Smooth muscle cell (in vitro differentiated cells): ENCODE data around the gene BOLA1. TPM values are rescaled to one million over a fixed set of nuclear protein-coding genes. Genes with fewer than 3 reads are reported as not detected.
A peak's percentile ranks its signal among the peaks of the same experiment; 100 is the strongest.

Source experiments
- DNase-seq: peaks from one replicate; lab custom pipeline; 2025; ENCODE audit not compliant: unreplicated experiment; lab: John Stamatoyannopoulos, UW
- H2AFZ ChIP-seq: fragments of 200-600 bp; sonication (generic); 2 replicates; pipeline ENCODE4 v1.6.0; 2016; ENCODE audit warnings: antibody characterized with exemption, low read depth, mild to moderate bottlenecking
- H3F3A ChIP-seq: fragments of 200-600 bp; sonication (generic); 2 replicates; pipeline ENCODE4 v1.6.0; 2017; ENCODE audit warnings: antibody characterized with exemption, low read depth
- H3K27ac ChIP-seq: fragments of 200-600 bp; sonication (generic); 2 replicates; pipeline ENCODE4 v1.5.1; 2016; ENCODE audit warnings: low read depth, mild to moderate bottlenecking
- H3K27me3 ChIP-seq: fragments of 200-600 bp; sonication (generic); 2 replicates; pipeline ENCODE4 v1.6.1; 2016; ENCODE audit warnings: low read depth, mild to moderate bottlenecking
- H3K36me3 ChIP-seq: fragments of 200-600 bp; sonication (generic); 2 replicates; pipeline ENCODE4 v1.5.1; 2016; ENCODE audit warnings: low read depth
- H3K4me1 ChIP-seq: fragments of 200-600 bp; sonication (generic); 2 replicates; pipeline ENCODE4 v1.5.1; 2016; ENCODE audit warnings: low read depth
- H3K4me2 ChIP-seq: fragments of 200-600 bp; sonication (generic); 2 replicates; pipeline ENCODE4 v1.6.0; 2016; ENCODE audit warnings: mild to moderate bottlenecking
- H3K4me3 ChIP-seq: fragments of 200-600 bp; sonication (generic); 2 replicates; pipeline ENCODE4 v1.5.1; 2016; ENCODE audit warnings: mild to moderate bottlenecking
- H3K79me2 ChIP-seq: fragments of 200-600 bp; sonication (generic); 2 replicates; pipeline ENCODE4 v1.6.0; 2016; ENCODE audit warnings: low read depth, mild to moderate bottlenecking
- H3K9ac ChIP-seq: fragments of 200-600 bp; sonication (generic); 2 replicates; pipeline ENCODE4 v1.6.0; 2016; ENCODE audit warnings: low read depth
- H3K9me3 ChIP-seq: fragments of 200-600 bp; sonication (generic); replicated peaks from 2 replicates; pipeline ENCODE4 v1.5.1; 2016; ENCODE audit warnings: low read depth
- H4K20me1 ChIP-seq: fragments of 200-600 bp; sonication (generic); 2 replicates; pipeline ENCODE4 v1.6.0; 2016; ENCODE audit warnings: low read depth
- CTCF ChIP-seq: fragments of 200-600 bp; sonication (generic); IDR thresholded peaks from 2 replicates; pipeline ENCODE4 v1.5.1; 2017; ENCODE audit warnings: borderline replicate concordance, mild to moderate bottlenecking, antibody characterized with exemption; ENCODE audit not compliant: insufficient read depth, poor library complexity, severe bottlenecking
- WGBS: methylation state at CpG from one replicate; pipeline ENCODE4 v1.1.7; 2016; ENCODE audit warnings: low lambda C conversion rate; 5-methylcytosine and 5-hydroxymethylcytosine counted together
- polyA plus RNA-seq: library from polyadenylated mRNA; unstranded; fragments of >200 nt; fragmentation: Nextera tagmentation; extraction: Ambion mirVana; gene quantifications from 2 replicates; pipeline ENCODE4 v1.2.1, GENCODE V29; 2016
- total RNA-seq: library from RNA; depleted of rRNA; stranded (reverse); fragments of >200 nt; gene quantifications from 2 replicates; pipeline ENCODE4 v1.2.3, GENCODE V29; 2014

BOLA1 gene
- total and polyA plus RNA-seq, 2 experiments from 2014 or later: 21.3 to 27.4 TPM

GRCh38 chr1:149888999-149889289, 10.4 kb upstream of the BOLA1 start:
- Histone ChIP-seq H3K4me3 (peak overlapping the region; percentile 64), H2AFZ (peak overlapping the region; percentile 29), H3K9ac (peak overlapping the region; percentile 92), H3K4me1 (peaks cover 17% of the 10 kb centered on the region), H3K27ac (peak overlapping the region; percentile 98), H3K36me3 (no peaks in the 10 kb centered on the region), H3K27me3 (no peaks in the 10 kb centered on the region), H3F3A (peaks cover 11% of the 10 kb centered on the region), H3K79me2 (peaks cover 10% of the 10 kb centered on the region), H3K9me3 (no peaks in the 10 kb centered on the region), H4K20me1 (peaks cover 14% of the 10 kb centered on the region), H3K4me2 (peak overlapping the region; percentile 97)
- no peak for TF ChIP-seq CTCF
- no peak for DNase-seq
- 25% methylated on average over 6 of the region's 6 CpGs for WGBS

DNA sequence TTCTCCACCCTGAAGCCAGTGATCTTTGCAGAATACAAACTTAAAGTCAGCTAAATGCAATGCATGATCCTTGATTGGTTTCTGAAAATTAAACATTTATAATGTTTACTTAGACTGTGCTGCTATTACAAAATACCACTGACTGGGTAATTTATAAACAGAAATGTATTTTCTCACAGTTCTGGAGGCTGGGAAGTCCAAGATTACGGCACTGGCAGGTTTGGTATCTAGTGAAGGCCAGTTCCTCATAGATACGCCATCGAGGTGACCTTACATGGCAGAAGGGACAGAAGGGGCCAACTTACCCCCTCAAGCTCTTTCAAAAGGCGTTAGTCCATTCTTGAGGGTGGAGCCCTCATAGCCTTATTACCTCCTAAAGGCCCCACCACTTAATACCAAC, 2.8 kb upstream of the BOLA1 start:
- WGBS: 94% methylated on average over 4 of the region's 4 CpGs
- Histone ChIP-seq H3K4me2 (no peak overlapping the region), H3K9ac (no peak overlapping the region), H3K9me3 (no peaks in the 10 kb centered on the region), H3K27me3 (no peaks in the 10 kb centered on the region), H3K79me2 (no peaks in the 10 kb centered on the region), H3K4me3 (no peak overlapping the region), H4K20me1 (no peaks in the 10 kb centered on the region), H3F3A (no peaks in the 10 kb centered on the region), H3K4me1 (no peaks in the 10 kb centered on the region), H3K27ac (no peak overlapping the region), H2AFZ (no peak overlapping the region), H3K36me3 (no peaks in the 10 kb centered on the region)
- no peak for DNase-seq
- TF ChIP-seq CTCF: no peak

- no peak overlapping the region for H3K4me3 ChIP-seq
- H3K79me2 ChIP-seq: no peaks in the 10 kb centered on the region
- no peak overlapping the region for H3K27ac ChIP-seq
- no peaks in the 10 kb centered on the region for H3K9me3 ChIP-seq
- H3K27me3 ChIP-seq: no peaks in the 10 kb centered on the region
- no peak for DNase-seq
- no peak overlapping the region for H3K9ac ChIP-seq
- no peaks in the 10 kb centered on the region for H3F3A ChIP-seq
- WGBS: 84% methylated on average over 5 of the region's 5 CpGs
- no peak overlapping the region for H2AFZ ChIP-seq
- no peaks in the 10 kb centered on the region for H4K20me1 ChIP-seq
- H3K4me1 ChIP-seq: no peaks in the 10 kb centered on the region
- no peak for TF ChIP-seq CTCF
- no peaks in the 10 kb centered on the region for H3K36me3 ChIP-seq
- no peak overlapping the region for H3K4me2 ChIP-seq
Observed at GRCh38 chr1:149903836-149904491, 4.6 kb downstream of the BOLA1 start.

GRCh38 chr1:149906570-149907075, 7.3 kb downstream of the BOLA1 start:
- no peak for TF ChIP-seq CTCF
- H3K36me3 ChIP-seq: no peaks in the 10 kb centered on the region
- H3F3A ChIP-seq: no peaks in the 10 kb centered on the region
- no peaks in the 10 kb centered on the region for H4K20me1 ChIP-seq
- H2AFZ ChIP-seq: no peak overlapping the region
- H3K4me1 ChIP-seq: no peaks in the 10 kb centered on the region
- no peaks in the 10 kb centered on the region for H3K79me2 ChIP-seq
- H3K27me3 ChIP-seq: no peaks in the 10 kb centered on the region
- H3K9ac ChIP-seq: no peak overlapping the region
- no peak overlapping the region for H3K4me3 ChIP-seq
- no peak overlapping the region for H3K27ac ChIP-seq
- WGBS: 84% methylated on average over 10 of the region's 10 CpGs
- no peak overlapping the region for H3K4me2 ChIP-seq
- H3K9me3 ChIP-seq: no peaks in the 10 kb centered on the region
- no peak for DNase-seq
